SK-N-SH (cell line): Measurements from ENCODE around the gene CEACAM20. TPM values are rescaled to one million over a fixed set of nuclear protein-coding genes. Genes with fewer than 3 reads are reported as not detected.
A peak's percentile ranks its signal among the peaks of the same experiment; 100 is the strongest.

Source experiments
- CTCF ChIA-PET: fragments of 300-600, 350-600 bp; formaldehyde crosslinking; extraction: SDS; loops from one replicate; lab custom pipeline; 2021; lab: Yijun Ruan, JAX
- POLR2A ChIA-PET: fragments of 350-600 bp; sonication (Branson Sonifier 250); formaldehyde crosslinking; extraction: SDS; loops from one replicate; lab custom pipeline; 2020; ENCODE audit warnings: antibody characterized with exemption, inconsistent platforms; lab: Yijun Ruan, JAX
- DNase-seq: peaks from one replicate; pipeline ENCODE4 v3.0.0; 2012
- H2AFZ ChIP-seq: fragments of 200-600 bp; sonication (generic); 2 replicates; pipeline ENCODE4 v1.8.1; 2016; ENCODE audit warnings: antibody characterized with exemption, mild to moderate bottlenecking, low read depth
- H3F3A ChIP-seq: fragments of 200-600 bp; sonication (generic); replicated peaks from 2 replicates; pipeline ENCODE3; 2016; ENCODE audit warnings: antibody characterized with exemption, mild to moderate bottlenecking; ENCODE audit not compliant: insufficient read depth
- H3K27ac ChIP-seq, 2 experiments: fragments of 200-500 bp in 1 of 2; fragments of 200-600 bp in 1 of 2; sonication (Bioruptor generic) in 1 of 2; sonication (generic), shearing (Covaris generic) in 1 of 2; 2 replicates each; pipeline versions ENCODE4 v1.5.1 to v1.6.1; 2014 to 2016; ENCODE audit warnings: low read depth in 2 of 2, inconsistent platforms in 1 of 2, low read length in 1 of 2, mild to moderate bottlenecking in 1 of 2, mixed read lengths in 1 of 2
- H3K27me3 ChIP-seq: fragments of 200-600 bp; sonication (generic), shearing (Covaris generic); 2 replicates; pipeline ENCODE4 v1.6.1; 2016; ENCODE audit warnings: mixed run types; ENCODE audit not compliant: insufficient read depth
- H3K36me3 ChIP-seq, 2 experiments: fragments of 200-500 bp in 1 of 2; fragments of 200-600 bp in 1 of 2; sonication (Bioruptor generic) in 1 of 2; sonication (generic) in 1 of 2; replicated peaks in 1 of 2; 2 replicates each; pipeline versions ENCODE3 to v1.5.1; 2014 to 2016; ENCODE audit warnings: low read length in 1 of 2, mild to moderate bottlenecking in 1 of 2; ENCODE audit not compliant: insufficient read depth in 2 of 2, control insufficient read depth in 1 of 2
- H3K4me1 ChIP-seq, 2 experiments: fragments of 200-500 bp in 1 of 2; fragments of 200-600 bp in 1 of 2; sonication (Bioruptor generic) in 1 of 2; sonication (generic), shearing (Covaris generic) in 1 of 2; 2 replicates each; pipeline versions ENCODE4 v1.5.1 to v1.6.1; 2014 to 2016; ENCODE audit warnings: low read depth in 1 of 2, low read length in 1 of 2, mixed run types in 1 of 2; ENCODE audit not compliant: insufficient read depth in 2 of 2, control insufficient read depth in 1 of 2
- H3K4me2 ChIP-seq: fragments of 200-600 bp; sonication (generic), shearing (Covaris generic); 2 replicates; pipeline ENCODE4 v1.6.1; 2017; ENCODE audit warnings: mixed run types
- H3K4me3 ChIP-seq, 2 experiments: fragments of 200-500 bp in 1 of 2; fragments of 200-600 bp in 1 of 2; sonication (Bioruptor generic) in 1 of 2; sonication (generic), shearing (Covaris generic) in 1 of 2; 2 replicates each; pipeline versions ENCODE4 v1.5.1 to v1.8.1; 2014 to 2016; ENCODE audit warnings: low read depth in 2 of 2, inconsistent platforms in 1 of 2, low read length in 1 of 2, mild to moderate bottlenecking in 1 of 2, mixed read lengths in 1 of 2, moderate library complexity in 1 of 2
- H3K79me2 ChIP-seq: fragments of 200-600 bp; sonication (generic); 2 replicates; pipeline ENCODE4 v1.8.1; 2017; ENCODE audit warnings: mild to moderate bottlenecking; ENCODE audit not compliant: insufficient read depth
- H3K9ac ChIP-seq: fragments of 200-600 bp; sonication (generic); 2 replicates; pipeline ENCODE4 v1.6.1; 2017; ENCODE audit warnings: mixed run types
- H3K9me2 ChIP-seq: fragments of 200-600 bp; sonication (generic); 2 replicates; pipeline ENCODE4 v1.6.1; 2017; ENCODE audit warnings: mixed run types
- H3K9me3 ChIP-seq: fragments of 200-600 bp; sonication (generic); 2 replicates; pipeline ENCODE4 v1.6.1; 2017; ENCODE audit warnings: mixed run types, mild to moderate bottlenecking, moderate library complexity
- H4K20me1 ChIP-seq: fragments of 200-600 bp; sonication (generic); 2 replicates; pipeline ENCODE4 v1.6.1; 2017; ENCODE audit warnings: mild to moderate bottlenecking, mixed run types; ENCODE audit not compliant: insufficient read depth
- CHD2 ChIP-seq: fragments of 150-350 bp; IDR thresholded peaks from 2 replicates; pipeline ENCODE4 v1.6.1; 2018; ENCODE audit warnings: low read length; ENCODE audit not compliant: partially characterized antibody
- IRF3 ChIP-seq: fragments of 150-350 bp; IDR thresholded peaks from 2 replicates; pipeline ENCODE4 v1.6.1; 2016; ENCODE audit warnings: mild to moderate bottlenecking, low read depth, low read length
- RAD21 ChIP-seq: IDR thresholded peaks from 2 replicates; pipeline ENCODE4 v1.6.1; 2012; ENCODE audit warnings: mild to moderate bottlenecking, low read length
- SIN3A ChIP-seq: IDR thresholded peaks from 2 replicates; pipeline ENCODE4 v1.6.1; 2012; ENCODE audit warnings: low read depth, mild to moderate bottlenecking, low read length, moderate library complexity, borderline replicate concordance
- SMC3 ChIP-seq: IDR thresholded peaks from 2 replicates; pipeline ENCODE4 v1.6.1; 2012; ENCODE audit warnings: low read depth, low read length, improper control_type of control experiment
- TCF12 ChIP-seq: IDR thresholded peaks from 2 replicates; pipeline ENCODE4 v1.4.0; 2012
- WGBS: methylation state at CpG from one replicate; pipeline ENCODE4 v1.1.6; 2017; ENCODE audit warnings: low lambda C conversion rate; 5-methylcytosine and 5-hydroxymethylcytosine counted together
- polyA plus RNA-seq, 3 experiments: library from polyadenylated mRNA; depleted of rRNA; stranded (reverse); fragments of >200 nt; gene quantifications; 2 replicates each; pipeline ENCODE4 v1.2.3, GENCODE V29; 2012
- TF ChIP-seq, protein P1 (sequence below): fragments of 200-600 bp; sonication (generic); IDR thresholded peaks from 2 replicates; pipeline ENCODE4 v1.6.1; 2017; ENCODE audit warnings: antibody characterized with exemption, mild to moderate bottlenecking, moderate library complexity
- TF ChIP-seq, protein P2 (sequence below): fragments of 150-350 bp; IDR thresholded peaks from 2 replicates; pipeline ENCODE4 v1.6.1; 2017; ENCODE audit warnings: antibody characterized with exemption, low read length, low read depth, borderline replicate concordance

CEACAM20 gene
- polyA plus RNA-seq, 1 of the 3 experiments (the other 2 are of a cell fraction) = not detected

DNA sequence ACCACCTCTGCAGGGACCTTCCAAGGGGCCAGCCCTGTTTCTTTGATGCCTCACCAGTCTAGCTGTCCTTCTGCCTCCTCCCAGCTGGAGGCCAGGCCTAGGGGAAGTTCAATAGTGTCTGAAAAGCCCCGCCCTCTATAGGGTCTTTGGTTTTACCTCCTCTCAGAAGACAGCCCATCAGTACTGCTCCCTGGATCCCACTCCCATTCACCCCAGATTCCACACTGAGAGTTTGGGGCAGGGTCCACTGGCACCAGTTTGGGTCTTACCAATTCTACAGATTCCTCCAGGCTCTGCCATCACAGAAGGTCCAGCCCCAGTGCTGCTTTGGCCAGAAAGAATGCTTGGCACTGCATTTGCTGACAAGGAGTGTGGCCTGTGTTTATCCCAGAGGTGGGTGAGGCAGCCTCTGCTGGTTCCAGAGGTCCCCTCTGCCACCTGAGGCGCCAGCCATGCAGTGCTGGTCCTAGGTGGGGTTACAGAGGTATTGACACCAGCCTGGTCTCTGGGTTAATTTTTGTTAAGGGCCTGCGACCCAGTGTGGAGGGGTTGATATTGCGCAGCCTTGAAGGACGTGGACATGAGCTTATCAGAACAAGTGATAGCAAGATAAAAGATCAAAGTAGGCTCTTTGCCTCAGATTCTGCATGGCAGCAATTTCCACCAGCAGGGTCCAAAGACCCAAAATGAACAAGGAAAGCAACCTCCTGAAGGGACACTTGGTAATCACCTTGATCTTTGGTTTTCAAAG lies 42.5 kb upstream of the CEACAM20 start:
- no peak overlapping the region for H2AFZ ChIP-seq

GRCh38 chr19:44570984-44571684 lies 41.7 kb upstream of the CEACAM20 start:
- Histone ChIP-seq H2AFZ (peak overlapping the region; percentile 69; the same call in 1 of the 2 replicates), H3K4me2 (peak overlapping the region; percentile 45; the same call in 1 of the 2 replicates), H3K79me2 (no peaks in the 10 kb centered on the region), H3K9me2 (no peaks in the 10 kb centered on the region), H3K36me3 (no peaks in the 10 kb centered on the region), H3F3A (no peaks in the 10 kb centered on the region), H4K20me1 (no peaks in the 10 kb centered on the region), H3K9me3 (no peaks in the 10 kb centered on the region), H3K27ac (no peak overlapping the region), H3K27me3 (peaks cover 32% of the 10 kb centered on the region; the same call in 1 of the 2 replicates), H3K9ac (no peak overlapping the region), H3K4me3 (peak overlapping the region in 1 of 2 experiments; percentile 34; a peak in 1 of 4 replicates), H3K4me1 (no peaks in the 10 kb centered on the region)
- WGBS = 24% methylated on average over 13 of the region's 13 CpGs
- peak; percentile 61 for DNase-seq
- CTCF ChIA-PET = interaction anchor here (0.5 to 3.3 kb wide), 65 partner anchors 9 to 571 kb away, joined by 3 to 148 read pairs (median 5); partner anchors contain the start of genes CEACAM19 and CEACAM20
- TF ChIP-seq, protein P1, sequence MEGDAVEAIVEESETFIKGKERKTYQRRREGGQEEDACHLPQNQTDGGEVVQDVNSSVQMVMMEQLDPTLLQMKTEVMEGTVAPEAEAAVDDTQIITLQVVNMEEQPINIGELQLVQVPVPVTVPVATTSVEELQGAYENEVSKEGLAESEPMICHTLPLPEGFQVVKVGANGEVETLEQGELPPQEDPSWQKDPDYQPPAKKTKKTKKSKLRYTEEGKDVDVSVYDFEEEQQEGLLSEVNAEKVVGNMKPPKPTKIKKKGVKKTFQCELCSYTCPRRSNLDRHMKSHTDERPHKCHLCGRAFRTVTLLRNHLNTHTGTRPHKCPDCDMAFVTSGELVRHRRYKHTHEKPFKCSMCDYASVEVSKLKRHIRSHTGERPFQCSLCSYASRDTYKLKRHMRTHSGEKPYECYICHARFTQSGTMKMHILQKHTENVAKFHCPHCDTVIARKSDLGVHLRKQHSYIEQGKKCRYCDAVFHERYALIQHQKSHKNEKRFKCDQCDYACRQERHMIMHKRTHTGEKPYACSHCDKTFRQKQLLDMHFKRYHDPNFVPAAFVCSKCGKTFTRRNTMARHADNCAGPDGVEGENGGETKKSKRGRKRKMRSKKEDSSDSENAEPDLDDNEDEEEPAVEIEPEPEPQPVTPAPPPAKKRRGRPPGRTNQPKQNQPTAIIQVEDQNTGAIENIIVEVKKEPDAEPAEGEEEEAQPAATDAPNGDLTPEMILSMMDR = peak; percentile 88
- TF ChIP-seq CHD2 (no peak), RAD21 (peak; percentile 81), SMC3 (peak; percentile 54), TCF12 (no peak)
- POLR2A ChIA-PET = interaction anchor here (0.8 kb wide), 1 partner anchor 86 kb away, joined by 3 read pairs; no protein-coding TSS in a partner anchor

More for the DNA sequence above, 42.5 kb upstream of the CEACAM20 start:
- Histone ChIP-seq H4K20me1 (no peaks in the 10 kb centered on the region), H3K79me2 (no peaks in the 10 kb centered on the region), H3K27ac (no peak overlapping the region), H3K36me3 (no peaks in the 10 kb centered on the region), H3K4me2 (no peak overlapping the region), H3K9ac (no peak overlapping the region), H3K9me2 (no peaks in the 10 kb centered on the region), H3F3A (no peaks in the 10 kb centered on the region), H3K27me3 (peaks cover 24% of the 10 kb centered on the region; the same call in 1 of the 2 replicates), H3K4me1 (no peaks in the 10 kb centered on the region), H3K4me3 (no peak overlapping the region), H3K9me3 (no peaks in the 10 kb centered on the region)
- POLR2A ChIA-PET = no interaction called here
- CTCF ChIA-PET = interaction anchor here (0.5 to 3.3 kb wide), 20 partner anchors 14 to 267 kb away, joined by 3 to 148 read pairs (median 10); no protein-coding TSS in a partner anchor
- WGBS = 78% methylated on average over 4 of the region's 5 CpGs
- TF ChIP-seq SIN3A = no peak
- TF ChIP-seq, protein P2, sequence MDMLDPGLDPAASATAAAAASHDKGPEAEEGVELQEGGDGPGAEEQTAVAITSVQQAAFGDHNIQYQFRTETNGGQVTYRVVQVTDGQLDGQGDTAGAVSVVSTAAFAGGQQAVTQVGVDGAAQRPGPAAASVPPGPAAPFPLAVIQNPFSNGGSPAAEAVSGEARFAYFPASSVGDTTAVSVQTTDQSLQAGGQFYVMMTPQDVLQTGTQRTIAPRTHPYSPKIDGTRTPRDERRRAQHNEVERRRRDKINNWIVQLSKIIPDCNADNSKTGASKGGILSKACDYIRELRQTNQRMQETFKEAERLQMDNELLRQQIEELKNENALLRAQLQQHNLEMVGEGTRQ = no peak
- TF ChIP-seq IRF3 = no peak
- no peak for TF ChIP-seq TCF12
- no peak for DNase-seq
